Fibroblast of peridontal ligament (primary cell): ENCODE measurements around the gene MEAK7.
"Not testable (repeated sequence)": the region's sequence is repeated elsewhere in the genome, so short reads cannot be mapped to it uniquely, and the experiment has no call there.

Experiments used
- DNase-seq: peaks from one replicate; pipeline ENCODE4 v3.0.0-alpha.2; 2010; ENCODE audit errors: extremely low read depth

The MEAK7 gene

DNA sequence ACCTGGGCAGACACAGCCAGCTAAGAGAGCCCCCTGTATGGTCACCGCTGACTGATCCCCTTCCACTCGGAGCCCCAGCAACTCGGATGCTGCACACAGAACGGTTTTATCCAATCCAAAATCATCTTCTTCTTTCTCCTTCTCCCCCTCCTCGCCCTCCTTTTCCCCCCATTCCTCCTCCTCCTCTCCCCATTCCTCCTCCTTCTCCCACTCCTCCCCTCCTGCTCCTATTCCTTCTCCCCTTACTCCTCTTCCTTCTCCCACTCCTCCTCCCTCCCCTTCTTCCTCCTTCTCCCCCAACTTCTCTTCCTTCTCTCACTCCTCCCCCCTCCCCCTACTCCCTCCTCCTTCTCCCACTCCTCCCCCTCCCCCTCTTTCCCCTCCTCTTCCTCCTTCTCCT, 30.4 kb upstream of the MEAK7 start:
- no peak for DNase-seq

- DNase-seq: no peak
These were observed 28.5 kb upstream of the MEAK7 start for GRCh38 chr16:84532855-84533486.

- peak; percentile 98 for DNase-seq
These were observed 27.8 kb upstream of the MEAK7 start for GRCh38 chr16:84532291-84532724.

GRCh38 chr16:84531671-84532111, 27.2 kb upstream of the MEAK7 start:
- DNase-seq: no peak

DNA sequence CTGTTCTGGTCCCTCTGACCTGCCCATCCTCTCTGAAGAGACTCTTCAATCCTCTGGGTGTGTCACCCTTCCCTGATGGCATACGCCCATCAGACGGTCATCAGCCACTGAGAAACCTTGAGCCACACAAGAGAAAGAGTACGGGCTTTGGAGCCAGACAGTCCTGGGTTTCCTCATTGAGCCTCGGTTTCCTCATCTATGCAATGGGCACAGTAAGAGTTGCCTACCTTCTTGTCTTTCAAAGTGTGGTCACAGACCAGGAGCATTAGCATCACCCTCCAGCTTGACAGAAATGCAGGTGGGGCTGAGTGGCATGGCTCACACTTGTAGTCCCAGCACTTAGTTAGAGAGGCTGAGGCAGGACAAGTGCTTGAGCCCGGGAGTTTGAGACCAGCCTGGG, 26.1 kb upstream of the MEAK7 start:
- no peak for DNase-seq

DNA sequence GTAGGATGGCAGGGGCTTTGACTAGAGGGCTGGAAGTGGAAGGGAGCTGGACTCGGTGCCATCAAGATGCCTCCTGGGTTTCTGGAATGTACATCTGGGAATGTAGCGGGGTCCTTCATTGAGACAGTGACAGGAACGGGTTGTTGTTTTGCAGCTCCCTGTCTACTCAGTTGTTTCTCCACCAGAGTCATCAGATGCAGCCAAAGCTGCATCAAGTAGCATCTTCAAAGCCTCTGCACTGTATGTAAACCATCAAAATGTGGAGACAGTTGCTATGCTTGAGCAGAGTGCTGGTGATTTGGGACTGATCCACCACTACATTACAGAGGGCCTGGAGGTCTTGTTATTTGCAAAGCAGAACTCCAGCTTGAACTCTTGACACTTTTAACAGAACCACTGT, 25.1 kb upstream of the MEAK7 start:
- no peak for DNase-seq

DNA sequence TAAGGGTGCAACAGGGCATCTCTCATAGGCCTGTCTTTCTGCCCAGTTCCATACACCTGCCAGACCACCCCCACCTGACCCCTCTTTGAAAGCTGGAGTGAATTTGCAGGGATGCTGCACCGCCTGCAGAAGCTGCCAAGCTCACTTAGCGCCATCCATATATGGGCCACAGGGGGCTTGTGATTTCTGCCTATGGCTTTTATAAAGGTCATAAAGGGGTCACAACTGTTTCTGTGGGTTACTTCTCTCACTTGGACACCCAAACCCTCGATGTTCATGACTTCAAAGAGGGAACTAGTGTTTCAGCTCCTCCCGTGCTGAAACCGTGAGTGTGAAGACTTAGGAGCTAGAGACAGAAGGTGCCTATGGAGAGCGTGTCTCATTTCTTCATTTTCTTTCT, 23.9 kb upstream of the MEAK7 start:
- no peak for DNase-seq

- DNase-seq: peak; percentile 24
These were observed 23.2 kb upstream of the MEAK7 start for GRCh38 chr16:84527532-84528269.

DNA sequence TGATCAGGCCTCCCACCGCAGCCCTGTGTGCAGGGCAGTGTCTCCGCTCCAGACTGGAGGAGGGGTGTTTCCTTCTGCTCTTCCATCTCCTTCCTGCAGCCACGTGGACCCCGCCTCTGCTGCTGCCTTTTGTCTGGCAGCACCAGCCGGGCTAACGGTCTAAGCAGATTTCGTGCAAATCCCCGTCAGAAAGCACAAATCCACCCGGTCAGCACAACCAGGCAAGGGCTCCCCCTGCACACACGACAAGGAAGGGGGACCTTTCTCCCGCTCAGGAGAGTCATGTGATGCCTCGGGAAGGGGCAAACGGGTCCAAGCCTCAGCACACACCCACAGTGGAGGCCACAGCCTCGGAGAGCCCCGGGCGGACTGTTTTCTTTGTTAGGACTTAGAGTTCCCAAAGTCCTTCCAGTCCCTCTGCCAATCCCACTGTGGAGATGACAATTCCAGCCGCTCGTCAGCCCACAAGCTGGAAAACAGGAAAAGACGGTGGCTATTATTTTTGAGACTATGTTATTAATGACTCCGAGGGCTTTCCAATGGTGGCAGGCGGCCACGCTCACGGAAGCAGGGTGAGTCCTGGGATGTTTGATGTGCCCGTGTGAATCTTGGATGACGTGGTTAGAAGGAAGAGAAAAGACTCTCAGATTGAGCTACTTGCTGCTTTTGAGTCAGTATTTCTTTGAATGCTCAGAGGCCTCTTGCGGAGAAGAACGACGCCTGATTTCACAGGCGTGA, 22.5 kb upstream of the MEAK7 start:
- peak; percentile 61 for DNase-seq

GRCh38 chr16:84524941-84525581, 20.6 kb upstream of the MEAK7 start:
- not testable (repeated sequence) for DNase-seq

DNA sequence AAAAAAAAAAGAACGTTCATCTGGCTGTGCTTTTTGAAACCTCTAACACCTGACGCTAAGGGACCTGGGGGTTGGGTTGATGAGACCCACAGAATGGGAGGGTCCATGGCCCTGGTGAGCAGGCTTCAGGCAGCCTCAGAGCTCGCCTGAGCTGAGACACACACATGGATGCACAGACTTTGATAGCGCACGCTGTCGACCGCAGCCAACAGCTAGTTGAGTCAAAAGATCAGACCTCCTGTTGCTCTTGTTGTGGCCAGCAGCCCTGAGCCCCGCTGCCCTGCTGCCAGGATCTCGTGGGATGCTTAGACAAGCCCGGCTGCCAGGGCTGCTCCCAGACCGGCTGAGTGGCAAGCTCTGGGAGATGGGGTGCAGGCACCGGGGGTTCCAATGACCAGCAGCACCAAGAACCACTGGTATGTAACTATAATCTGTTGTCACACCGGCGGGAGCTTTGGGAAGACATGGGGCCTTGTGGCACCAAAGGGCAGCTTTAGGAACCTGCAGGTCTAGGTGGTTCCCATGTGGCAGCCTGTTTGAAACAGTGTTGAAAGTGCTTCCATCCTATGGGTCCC, 20.0 kb upstream of the MEAK7 start:
- no peak for DNase-seq

DNA sequence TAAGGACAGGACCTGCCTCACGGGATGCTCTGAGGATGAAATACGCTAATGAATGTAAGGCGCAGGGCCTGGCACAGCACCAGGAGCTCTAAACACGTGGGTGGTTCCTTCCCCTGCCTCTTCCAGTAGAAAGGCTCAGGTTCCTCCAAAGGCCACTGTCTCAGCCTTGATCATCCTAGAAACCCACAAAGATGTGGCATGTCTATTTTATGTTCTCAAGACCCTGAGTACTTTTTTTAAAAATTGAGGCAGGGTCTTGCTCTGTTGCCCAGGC, 17.0 kb upstream of the MEAK7 start:
- no peak for DNase-seq

DNA sequence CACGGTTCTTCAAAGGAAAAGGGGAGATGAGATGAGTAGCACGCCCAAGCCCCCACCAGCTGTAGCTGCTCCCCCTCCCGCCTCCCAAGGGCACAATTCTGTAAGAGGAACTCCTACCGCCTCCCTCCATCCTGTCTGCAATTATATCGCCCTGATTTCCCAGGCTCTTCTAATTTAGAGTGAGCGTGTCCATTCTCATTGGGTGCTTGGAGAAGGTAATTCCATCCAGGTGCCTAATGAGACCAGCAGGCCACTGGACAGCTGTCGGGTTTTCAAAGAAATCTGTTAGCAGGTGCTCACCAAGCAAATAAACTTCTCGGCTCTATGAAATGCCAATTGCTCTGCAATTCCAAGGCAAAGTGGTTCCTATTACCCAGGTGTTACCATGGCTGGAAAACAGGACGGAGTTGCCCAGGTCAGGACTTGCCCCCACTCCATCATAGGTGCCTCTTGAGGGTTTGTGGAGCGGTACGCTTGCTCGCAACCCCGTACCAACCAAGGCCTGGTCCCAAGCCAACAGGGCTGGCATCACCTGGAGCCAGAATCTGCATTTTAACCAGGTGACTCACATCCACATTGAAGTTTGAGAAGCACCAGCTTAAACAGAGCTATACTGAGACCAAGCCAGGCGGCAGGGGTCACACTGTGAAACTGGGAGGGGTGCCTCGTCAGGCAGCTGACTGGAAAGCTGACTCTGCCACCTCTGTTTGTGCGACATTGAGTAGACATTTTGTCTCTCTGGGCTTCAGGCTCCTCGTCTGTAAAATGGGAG, 16.5 kb upstream of the MEAK7 start:
- DNase-seq: no peak

- no peak for DNase-seq
These were observed 15.4 kb upstream of the MEAK7 start for GRCh38 chr16:84519855-84520254.

- DNase-seq: no peak
These were observed 14.4 kb upstream of the MEAK7 start for GRCh38 chr16:84518804-84519341.

GRCh38 chr16:84518220-84518619, 13.8 kb upstream of the MEAK7 start:
- peak; percentile 83 for DNase-seq

DNA sequence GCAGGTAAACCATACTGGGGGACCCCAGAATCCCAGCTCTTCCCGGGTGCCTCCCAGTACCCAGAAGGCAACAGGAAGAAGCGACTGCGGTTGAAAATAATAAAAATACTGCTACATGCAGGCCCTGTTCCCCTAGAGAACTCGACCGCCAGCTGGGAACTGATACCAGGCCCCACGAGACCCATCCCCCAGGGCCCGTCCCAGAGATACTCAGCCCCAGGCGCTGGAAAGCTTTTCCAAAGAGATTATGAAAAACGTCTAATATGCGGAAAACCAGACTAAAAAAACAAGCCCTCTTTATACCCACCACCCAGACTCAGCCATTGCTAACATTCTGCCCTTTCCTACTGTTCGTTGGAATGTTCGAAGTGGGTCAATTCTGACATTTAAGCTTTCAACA, 12.9 kb upstream of the MEAK7 start:
- no peak for DNase-seq

- no peak for DNase-seq
These were observed 10.7 kb upstream of the MEAK7 start for GRCh38 chr16:84514874-84515835.

- DNase-seq: no peak
These were observed 9.9 kb upstream of the MEAK7 start for GRCh38 chr16:84514295-84514873.

DNA sequence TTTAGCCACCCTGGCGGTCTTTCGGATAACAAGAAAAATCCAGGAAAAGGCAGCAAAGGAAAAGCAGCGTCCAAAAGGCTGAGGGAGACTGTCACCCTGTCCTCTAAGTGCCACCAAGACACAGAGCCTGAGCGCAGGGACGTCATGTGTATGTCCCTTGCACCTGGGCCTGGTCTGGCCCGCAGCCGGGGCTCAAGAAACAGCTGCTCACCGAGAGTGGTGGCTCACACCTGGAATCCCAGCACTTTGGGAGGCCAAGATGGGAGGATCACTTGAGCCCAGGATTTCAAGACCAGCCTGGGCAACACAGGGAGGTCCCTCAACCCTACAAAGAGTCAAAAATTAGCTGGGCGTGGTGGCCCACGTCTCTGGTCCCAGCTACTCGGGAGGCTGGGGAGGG, 9.2 kb upstream of the MEAK7 start:
- DNase-seq: no peak
